GM21423 (cell line): ENCODE results near the gene SFPQ.
A peak's percentile ranks its signal among the peaks of the same experiment; 100 is the strongest.
"Not testable (repeated sequence)": the region's sequence is repeated elsewhere in the genome, so short reads cannot be mapped to it uniquely, and the experiment has no call there.

Source experiments
- ATAC-seq: cut with Tn5 transposase; IDR thresholded peaks from one replicate; pipeline ENCODE4 v1.9.1; 2021; ENCODE audit warnings: mild to moderate bottlenecking, moderate library complexity; ENCODE audit not compliant: unreplicated experiment

SFPQ gene, protein sequence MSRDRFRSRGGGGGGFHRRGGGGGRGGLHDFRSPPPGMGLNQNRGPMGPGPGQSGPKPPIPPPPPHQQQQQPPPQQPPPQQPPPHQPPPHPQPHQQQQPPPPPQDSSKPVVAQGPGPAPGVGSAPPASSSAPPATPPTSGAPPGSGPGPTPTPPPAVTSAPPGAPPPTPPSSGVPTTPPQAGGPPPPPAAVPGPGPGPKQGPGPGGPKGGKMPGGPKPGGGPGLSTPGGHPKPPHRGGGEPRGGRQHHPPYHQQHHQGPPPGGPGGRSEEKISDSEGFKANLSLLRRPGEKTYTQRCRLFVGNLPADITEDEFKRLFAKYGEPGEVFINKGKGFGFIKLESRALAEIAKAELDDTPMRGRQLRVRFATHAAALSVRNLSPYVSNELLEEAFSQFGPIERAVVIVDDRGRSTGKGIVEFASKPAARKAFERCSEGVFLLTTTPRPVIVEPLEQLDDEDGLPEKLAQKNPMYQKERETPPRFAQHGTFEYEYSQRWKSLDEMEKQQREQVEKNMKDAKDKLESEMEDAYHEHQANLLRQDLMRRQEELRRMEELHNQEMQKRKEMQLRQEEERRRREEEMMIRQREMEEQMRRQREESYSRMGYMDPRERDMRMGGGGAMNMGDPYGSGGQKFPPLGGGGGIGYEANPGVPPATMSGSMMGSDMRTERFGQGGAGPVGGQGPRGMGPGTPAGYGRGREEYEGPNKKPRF

DNA sequence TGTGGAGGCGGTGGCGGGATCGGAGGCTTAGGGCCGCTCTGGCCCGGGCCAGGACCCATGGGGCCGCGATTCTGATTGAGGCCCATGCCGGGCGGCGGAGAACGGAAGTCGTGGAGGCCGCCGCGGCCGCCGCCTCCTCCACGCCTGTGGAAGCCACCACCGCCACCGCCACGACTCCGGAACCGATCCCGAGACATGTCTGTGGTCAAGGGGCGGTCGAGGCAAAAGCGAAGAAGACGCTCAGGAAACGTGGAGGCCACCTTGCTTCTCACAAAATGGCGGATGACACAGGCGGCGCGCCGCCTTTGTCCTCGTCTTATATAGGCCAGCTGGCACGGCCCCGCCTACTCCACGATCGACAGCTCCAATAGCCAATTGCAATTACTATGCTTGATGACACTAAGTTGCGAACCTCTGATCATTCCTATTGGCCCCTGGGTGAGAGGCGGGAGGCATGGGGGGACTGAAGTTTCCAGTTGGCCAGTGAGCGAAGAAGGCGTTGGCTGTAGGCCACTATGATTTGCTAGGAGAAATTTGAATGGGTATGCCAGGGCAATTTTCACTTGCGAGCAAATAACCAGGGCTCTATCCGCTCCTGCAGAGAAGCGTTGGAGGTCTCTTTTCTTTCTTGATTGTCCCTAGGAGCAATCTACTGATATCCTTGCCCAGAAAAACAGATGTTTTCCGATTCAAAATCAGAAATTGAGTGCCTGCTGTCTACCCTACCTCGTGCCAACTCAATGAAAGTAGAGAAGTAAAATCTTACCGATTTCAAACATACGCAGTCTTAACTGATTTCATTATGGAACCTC lies at the start of gene SFPQ:
SFPQ (minus strand) TSS at position 293 of the 812 bp plus-strand sequence; CDS start at position 197, 96 bp downstream.
- ATAC-seq: peak; percentile 93

DNA sequence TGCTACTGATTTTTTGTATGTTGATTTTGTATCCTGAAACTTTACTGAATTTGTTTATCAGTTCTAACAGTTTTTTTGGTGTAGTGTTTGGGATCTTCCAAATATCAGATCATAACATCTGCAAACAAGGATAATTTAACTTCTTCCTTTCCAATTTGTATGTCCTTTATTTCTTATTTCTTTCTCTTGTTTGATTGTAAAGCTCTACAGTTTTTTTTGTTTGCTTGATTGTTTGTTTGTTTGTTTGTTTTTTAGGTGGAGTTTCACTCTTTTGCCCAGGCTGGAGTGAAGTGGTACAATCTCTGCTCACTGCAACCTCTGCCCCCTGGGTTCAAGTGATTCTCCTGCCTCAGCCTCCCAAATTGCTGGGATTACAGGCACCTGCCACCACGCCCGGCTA lies 43.8 kb upstream of the SFPQ start:
- ATAC-seq: not testable (repeated sequence)

DNA sequence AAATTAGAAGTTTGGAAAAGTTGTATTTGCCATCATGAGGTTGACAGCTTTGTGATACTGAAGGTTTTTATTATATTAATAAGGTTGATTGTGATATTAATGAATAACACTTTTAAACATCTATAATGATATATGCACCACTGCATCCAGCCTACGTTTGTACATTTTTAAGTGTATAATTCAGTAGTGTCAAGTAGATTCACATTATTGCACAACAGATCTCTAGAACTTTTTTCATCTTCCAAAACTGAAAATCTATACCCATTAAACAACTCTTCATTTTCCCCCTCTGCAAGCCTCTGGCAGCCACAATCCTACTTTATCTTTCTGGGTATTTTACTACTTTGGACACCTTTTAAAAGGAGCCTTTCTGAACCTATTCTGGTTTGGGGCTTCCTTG lies 38.3 kb upstream of the SFPQ start:
- ATAC-seq: no peak

DNA sequence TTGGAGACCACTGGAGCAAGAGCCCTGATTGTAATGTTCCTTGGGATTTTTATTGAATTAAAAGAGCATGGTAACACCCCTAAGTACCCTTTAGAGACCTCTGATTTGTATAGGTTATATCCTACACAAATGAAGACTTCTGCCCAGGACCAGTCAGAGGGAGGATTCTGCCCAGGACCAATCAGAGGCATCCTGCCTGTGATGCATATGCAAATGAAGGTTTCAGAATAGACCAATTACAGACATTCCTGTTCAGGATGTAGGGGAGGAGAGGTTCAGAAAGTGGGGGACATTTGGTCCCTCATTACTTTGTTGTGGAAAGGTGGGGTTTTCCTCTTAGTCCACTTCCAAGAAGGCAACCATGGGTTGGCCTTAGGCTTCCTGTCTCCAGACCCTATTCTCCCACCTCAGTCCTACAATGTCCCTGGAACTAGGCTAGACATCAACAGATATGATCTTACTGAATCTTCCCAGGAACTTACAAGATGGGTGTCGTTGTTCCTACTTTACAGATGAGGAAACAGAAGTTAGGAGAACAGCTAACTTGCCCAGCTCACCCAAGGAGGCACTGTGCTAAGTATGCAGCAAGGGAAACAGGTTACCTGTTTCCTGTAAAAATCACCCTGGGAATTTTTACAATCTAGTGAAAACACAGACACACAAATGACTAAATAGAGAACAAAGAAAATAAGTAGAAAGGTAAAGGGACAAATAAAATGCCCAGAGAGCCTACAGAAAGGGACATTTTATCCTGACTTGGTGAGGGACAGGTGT lies 36.8 kb upstream of the SFPQ start:
- no peak for ATAC-seq

DNA sequence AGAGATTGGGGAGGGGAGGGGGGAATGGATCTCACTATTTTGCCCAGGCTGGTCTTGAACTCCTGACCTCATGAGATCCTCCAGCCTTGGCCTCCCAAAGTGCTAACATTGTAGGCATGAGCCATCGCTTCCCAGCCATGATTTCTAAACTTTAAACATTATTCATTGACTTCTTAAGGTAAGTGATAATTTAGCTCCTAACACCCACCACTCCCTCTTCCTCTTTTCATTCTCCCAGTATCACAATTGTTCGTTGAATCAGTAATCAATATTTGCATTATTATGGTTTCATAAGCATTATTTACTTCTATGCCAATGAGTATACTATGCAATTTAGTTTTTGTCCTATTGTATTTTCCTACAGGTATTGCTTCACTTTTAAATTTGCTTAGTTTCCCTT lies 33.6 kb upstream of the SFPQ start:
- no peak for ATAC-seq

DNA sequence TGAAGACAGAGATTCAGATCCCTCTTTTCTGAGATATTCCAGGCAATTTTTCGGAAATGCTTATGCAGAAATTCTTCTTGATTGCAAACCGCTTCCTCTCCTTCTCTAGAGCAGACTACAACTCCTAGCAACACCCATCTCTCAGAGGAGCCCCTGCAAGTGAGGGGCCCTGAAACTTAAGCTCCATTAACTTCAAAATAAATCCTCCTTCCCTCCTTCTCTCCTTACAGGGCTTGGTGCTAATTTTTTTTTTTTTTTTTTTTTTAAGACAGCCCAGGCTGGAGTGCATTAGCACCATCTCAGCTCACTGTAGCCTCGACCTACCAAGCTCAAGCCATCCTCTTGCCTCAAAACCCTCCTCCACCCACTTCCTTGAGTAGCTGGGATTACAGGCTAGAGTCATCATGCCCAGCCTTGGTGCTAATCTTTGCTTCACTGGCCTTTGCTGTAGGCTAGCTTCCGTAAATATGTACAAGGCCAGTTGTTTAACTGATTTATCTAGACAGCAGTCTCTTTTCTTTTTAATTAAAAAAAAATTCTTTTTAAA lies 30.2 kb upstream of the SFPQ start:
- no peak for ATAC-seq

DNA sequence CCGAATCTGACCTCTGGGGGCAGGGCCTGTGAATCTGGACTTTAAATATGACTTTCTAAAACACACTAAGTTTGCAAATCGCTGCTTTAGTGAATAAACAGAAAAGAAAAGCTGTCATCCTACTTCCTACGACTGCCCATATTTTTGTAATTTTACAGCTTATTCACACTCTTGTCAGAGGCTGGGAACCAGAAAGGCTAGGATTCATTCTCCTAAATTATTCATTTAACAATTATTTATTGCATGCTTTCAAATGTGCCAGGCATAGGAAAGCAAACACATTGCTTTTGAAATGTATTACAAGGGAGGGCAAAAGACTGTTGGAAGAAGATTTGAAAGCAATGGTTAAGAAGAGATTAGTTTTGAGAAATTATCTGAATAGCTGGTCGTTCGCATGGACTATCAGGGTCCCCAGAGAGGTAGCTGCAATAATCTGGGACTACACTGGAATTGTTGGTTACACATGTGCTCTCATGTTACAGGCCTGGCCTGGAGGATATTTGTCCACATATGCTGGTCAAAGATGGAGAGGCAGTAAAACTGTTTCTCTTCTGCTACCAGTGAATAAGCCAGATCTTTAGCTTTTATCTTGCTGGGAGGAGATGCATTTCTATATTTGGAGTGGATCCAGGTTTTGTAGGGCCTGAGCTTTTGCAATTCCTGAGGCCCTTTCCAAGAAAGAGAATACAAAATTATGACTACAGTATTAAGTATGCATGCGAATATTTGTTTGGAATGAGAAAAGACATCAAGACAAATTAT lies 29.6 kb upstream of the SFPQ start:
- ATAC-seq: no peak

DNA sequence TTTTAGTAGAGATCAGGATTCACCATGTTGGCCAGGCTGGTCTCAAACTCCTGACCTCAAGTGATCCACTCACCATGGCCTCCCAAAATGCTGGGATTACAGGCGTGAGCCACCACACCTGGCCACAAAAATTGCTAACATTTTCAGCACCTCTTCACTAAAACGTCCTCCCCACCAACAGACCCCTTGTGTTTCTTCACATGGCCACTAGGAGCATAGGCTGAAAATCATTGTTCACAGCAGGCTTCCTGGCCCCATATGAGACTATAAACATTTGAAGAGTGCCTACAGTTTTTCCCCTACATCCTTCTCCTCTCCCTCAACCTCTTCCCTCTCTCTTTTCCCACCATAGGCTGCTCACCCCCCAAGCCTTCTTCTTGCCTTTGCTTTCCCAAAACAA lies 28.0 kb upstream of the SFPQ start:
- ATAC-seq: no peak

DNA sequence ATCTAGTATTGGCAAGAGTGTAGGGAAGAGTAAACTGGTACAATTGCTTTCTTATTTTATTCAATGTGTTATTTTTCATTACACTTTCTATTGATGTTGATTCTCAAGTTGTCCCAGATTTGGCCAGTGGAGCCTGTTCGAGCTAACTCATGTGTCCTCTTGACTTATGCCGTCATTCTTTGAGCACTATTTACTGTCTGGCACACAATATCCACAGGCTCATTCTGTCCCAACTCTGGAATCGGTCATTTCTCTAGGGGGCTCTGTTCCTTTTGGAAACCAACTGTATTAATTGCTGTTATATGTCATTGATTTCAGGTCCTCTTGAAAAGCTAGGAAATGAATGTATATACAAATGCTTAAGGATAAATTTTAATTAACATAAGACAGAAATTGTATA lies 22.4 kb upstream of the SFPQ start:
- no peak for ATAC-seq

DNA sequence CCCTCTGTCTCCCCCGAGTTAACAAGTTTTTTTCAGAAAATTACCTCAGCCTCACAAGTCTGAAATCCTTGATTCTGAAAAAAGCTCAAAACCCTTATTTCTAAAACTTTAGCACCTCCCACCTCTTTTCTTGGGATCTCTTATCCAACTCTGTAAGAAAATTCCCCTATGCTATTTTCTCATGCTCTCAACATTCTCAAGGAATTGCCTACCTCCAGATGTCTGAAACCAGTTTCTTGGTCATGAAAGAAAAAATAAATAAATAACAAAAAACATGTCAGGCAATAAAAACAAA lies 18.1 kb upstream of the SFPQ start:
- ATAC-seq: no peak

DNA sequence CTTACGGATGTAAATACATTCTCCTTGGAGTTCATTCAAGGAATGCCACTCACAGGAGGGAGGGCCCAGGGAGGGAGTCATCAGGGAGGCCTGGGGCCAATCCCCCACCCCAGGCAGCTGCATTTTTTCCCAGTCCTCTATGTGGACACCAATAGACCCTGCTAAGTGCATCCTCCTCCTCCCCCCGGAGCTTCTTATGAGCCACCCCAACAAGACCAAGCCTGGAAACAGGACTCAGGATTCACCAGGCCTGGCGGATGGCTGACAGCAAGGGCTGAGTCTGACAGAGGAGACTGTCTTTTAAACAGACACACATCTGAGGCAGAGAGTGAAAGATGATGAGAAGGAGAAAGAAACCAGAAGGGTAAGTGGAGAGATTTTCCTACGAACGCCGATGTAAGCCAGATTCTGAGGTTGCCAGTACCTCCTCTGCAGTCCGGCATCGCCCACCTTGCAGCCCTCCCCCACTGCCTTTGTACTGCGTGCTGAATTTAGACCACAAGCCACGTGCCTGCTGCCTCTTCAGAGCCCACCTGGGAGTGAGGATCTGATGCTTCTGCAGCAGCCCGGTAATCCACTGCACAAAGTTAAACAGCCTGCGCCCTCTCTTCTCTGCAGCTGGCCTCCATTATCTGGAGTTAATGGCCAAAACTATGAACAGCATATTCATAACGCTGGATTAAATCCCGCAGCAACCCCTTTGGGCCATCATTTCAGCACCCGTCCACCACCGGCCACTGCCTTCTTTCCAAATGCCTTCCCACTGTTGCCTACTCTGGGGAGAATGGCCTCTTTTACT lies 17.6 kb upstream of the SFPQ start:
- ATAC-seq: no peak

DNA sequence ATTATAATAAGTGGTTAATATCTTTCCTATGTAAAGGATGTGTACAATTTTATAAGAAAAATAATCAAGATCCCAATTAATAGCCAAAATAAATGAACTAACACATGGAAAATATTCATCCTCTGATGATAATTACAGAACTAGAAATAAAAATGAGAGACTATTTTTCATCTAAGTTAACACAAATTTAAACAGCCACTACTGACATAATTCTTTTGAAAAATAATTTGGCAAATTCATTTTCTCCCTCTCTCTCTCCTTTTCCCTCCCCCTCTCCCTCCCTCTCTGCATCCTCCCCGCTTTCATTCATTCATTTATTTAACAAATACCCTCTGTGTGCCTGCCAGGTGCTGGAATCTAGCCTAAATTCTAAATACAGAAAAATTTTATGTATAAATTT lies 10.3 kb upstream of the SFPQ start:
- no peak for ATAC-seq

DNA sequence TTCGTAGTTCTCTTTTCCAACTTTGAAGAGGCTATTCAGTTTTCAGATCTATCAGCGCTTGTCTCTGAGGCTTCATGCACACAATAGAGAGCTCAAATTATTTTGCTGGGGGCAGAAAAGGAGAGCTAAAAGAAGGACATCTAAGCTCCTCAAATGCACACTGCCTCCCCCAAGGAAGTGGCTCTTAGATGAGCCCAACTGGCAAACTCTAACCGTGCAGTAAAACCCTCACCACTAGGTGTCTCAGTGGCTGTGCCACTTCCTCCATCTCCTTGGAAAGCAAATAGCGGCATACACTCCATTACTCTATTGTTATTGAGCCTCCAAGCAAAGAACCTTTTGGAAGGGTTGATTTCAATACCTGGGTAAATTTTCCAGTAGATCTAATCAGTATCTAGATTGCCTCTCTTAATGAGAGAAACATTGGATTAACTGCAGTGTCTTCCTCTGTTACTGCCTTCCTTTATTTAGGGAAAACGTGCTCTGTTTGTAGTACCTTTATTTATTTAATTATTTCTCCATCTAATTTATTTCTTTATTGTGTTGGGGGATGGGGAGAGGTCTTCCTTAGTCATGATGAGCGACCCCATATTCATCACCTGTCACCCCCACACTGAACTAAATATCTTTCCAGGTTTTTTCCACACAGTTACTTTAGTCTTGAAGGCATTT lies 9.2 kb upstream of the SFPQ start:
- peak; percentile 90 for ATAC-seq

DNA sequence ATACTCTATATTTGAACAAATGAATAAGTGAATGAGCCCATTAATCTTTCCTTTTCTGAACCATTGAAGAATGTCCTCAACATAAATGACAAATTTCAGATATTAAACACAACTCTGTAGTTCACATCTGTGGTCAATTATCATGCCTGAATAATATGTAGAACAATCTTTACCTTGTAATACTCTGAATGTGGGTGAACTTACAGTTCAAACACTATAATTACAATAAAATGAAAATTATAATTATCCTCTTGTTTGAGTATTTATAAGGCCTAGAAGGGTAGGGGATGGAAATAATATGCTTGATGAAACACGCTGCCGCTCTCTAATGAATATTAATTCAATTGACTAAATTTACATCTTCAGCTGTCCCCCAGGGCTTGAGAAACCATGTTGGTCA lies 8.7 kb upstream of the SFPQ start:
- ATAC-seq: no peak

DNA sequence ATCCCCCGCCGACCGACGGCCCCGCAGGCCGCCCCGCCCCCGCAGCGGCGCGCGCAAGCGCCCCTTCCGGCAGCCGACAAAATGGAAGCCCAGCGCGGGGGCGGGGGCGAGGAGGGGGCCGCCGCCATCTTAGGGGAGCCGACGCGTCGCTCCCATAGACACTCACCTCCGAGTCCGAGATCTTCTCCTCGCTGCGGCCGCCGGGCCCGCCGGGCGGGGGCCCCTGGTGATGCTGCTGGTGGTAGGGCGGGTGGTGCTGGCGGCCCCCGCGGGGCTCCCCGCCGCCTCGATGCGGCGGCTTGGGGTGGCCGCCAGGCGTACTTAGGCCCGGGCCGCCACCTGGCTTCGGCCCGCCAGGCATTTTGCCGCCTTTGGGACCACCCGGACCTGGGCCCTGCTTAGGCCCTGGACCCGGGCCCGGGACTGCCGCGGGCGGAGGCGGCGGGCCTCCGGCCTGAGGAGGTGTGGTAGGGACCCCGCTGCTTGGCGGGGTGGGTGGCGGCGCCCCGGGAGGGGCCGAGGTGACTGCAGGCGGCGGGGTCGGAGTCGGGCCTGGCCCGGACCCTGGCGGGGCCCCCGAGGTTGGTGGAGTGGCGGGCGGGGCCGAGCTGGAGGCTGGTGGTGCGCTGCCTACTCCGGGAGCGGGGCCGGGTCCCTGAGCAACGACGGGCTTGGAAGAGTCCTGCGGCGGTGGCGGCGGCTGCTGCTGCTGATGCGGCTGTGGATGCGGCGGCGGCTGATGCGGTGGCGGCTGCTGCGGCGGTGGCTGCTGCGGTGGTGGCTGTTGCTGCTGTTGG lies 691 bp downstream of the SFPQ start:
- ATAC-seq: peak; percentile 34

DNA sequence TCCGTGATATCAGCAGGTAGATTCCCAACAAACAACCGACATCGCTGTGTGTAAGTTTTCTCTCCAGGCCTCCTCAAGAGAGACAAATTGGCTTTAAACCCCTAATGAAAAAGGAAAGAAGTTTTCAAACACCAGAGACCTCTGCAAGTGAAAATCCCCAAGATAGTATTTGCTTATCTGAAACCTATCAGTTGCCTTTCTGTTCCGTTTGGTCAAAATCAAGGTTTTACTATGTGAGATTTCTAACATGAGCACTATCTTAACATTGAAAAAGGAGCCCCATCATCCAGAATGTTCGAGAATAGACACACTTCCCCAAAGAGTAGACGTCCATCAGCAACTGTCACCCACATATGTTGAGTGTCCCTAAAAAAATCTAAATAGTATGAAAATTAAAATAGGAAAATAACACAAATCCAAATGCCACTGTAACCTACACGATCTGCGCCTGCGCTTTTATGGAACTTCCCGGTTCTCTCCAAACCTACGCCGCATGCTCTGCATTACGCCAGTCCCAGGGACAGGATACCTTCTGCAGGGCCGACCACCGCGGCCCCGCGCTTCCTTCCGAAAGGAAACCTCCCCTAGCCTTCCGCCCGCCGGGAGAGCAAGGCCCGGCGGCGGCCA lies 1.4 kb downstream of the SFPQ start:
- ATAC-seq: no peak

DNA sequence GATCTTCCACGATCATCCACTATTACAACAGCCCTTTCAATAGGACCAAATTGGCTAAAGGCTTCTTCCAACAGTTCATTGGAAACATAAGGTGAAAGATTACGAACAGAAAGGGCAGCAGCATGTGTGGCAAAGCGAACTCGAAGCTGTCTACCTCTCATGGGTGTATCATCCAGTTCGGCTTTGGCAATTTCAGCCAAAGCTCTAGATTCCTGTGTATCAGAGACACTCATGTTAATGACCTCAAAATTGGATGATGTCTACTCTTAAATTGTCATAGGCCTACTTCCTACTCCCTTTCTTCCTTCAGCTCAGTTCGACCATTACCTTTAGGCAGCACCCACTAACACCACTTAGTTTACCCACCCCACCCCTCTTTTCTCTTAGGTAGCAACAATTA lies 2.2 kb downstream of the SFPQ start:
- ATAC-seq: no peak
